Measurements from ENCODE around the gene E2F3. TPM values are rescaled to one million over a fixed set of nuclear protein-coding genes. Genes with fewer than 3 reads are reported as not detected.

E2F3 gene
- total and polyA plus RNA-seq, 2 donors = 3.0 to 8.6 TPM

GRCh38 chr6:20479526-20479925 is 77.8 kb downstream of the E2F3 start:
- H3K9me3 ChIP-seq (ENCODE audit: control insufficient read depth in 2 of 2, insufficient read depth in 1 of 2, low read length in 1 of 2) = no peaks in the 10 kb centered on the region
- 98% methylated on average over 9 of the region's 9 CpGs for WGBS
- no peaks in the 10 kb centered on the region for H3K4me1 ChIP-seq (ENCODE audit: control insufficient read depth in 2 of 2, insufficient read depth in 2 of 2, low read length in 2 of 2)
- H3K27ac ChIP-seq (ENCODE audit: low read depth in 1 of 2, low read length in 1 of 2) = no peak overlapping the region
- no peak for DNase-seq (ENCODE audit: low read depth in 6 of 9, low spot score in 9 of 9)
- H3K4me3 ChIP-seq (ENCODE audit: low read length in 2 of 2) = no peak overlapping the region
- peaks cover 15 to 22% of the 10 kb centered on the region in 2 donors for H3K36me3 ChIP-seq (ENCODE audit: control insufficient read depth in 2 of 2, insufficient read depth in 2 of 2, low read length in 1 of 2)
- no peaks in the 10 kb centered on the region for H3K27me3 ChIP-seq (ENCODE audit: control insufficient read depth in 2 of 2, insufficient read depth in 1 of 2, low read length in 1 of 2)

GRCh38 chr6:20481281-20481680 is 79.6 kb downstream of the E2F3 start:
- Histone ChIP-seq H3K27me3 (ENCODE audit: control insufficient read depth in 2 of 2, insufficient read depth in 1 of 2, low read length in 1 of 2) (no peaks in the 10 kb centered on the region), H3K27ac (ENCODE audit: low read depth in 1 of 2, low read length in 1 of 2) (no peak overlapping the region), H3K4me1 (ENCODE audit: control insufficient read depth in 2 of 2, insufficient read depth in 2 of 2, low read length in 2 of 2) (no peaks in the 10 kb centered on the region), H3K4me3 (ENCODE audit: low read length in 2 of 2) (no peak overlapping the region), H3K36me3 (ENCODE audit: control insufficient read depth in 2 of 2, insufficient read depth in 2 of 2, low read length in 1 of 2) (peaks cover 15 to 27% of the 10 kb centered on the region in 2 donors), H3K9me3 (ENCODE audit: control insufficient read depth in 2 of 2, insufficient read depth in 1 of 2, low read length in 1 of 2) (no peaks in the 10 kb centered on the region)
- no peak for DNase-seq (ENCODE audit: low read depth in 6 of 9, low spot score in 9 of 9)
- 89% methylated on average over 8 of the region's 8 CpGs for WGBS

DNA sequence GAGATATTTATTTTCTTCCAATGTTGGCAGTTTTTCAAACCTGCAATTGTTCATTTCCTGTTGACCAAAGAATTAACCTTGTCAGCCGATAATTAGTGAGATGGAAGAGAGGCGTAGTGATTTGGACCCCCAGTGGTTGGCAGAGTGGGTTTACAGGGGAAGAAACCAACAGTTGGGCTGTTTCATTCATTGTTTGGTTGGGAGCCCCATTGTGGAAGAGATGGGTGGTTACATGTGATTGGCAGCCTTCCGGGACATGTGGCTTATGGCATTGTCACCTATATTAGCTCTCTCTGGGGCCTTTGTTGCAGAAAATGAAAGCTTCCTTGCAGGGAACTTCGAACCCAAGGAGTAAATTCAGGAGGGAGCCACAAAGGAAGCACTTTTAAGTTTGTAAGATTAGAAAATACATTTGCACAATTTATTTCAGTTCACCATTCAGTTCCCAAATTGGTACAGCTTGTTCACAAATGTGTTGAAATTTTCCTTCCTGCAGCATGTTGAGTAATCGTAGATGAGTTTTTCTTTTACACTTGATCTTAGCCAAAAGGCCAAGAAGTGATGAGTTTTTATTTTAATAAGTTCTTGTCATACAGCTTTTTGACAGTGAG is 82.3 kb downstream of the E2F3 start:
- Histone ChIP-seq H3K4me1 (ENCODE audit: control insufficient read depth in 2 of 2, insufficient read depth in 2 of 2, low read length in 2 of 2) (no peaks in the 10 kb centered on the region), H3K9me3 (ENCODE audit: control insufficient read depth in 2 of 2, insufficient read depth in 1 of 2, low read length in 1 of 2) (no peaks in the 10 kb centered on the region), H3K36me3 (ENCODE audit: control insufficient read depth in 2 of 2, insufficient read depth in 2 of 2, low read length in 1 of 2) (peaks cover 15 to 37% of the 10 kb centered on the region in 2 donors), H3K4me3 (ENCODE audit: low read length in 2 of 2) (no peak overlapping the region), H3K27ac (ENCODE audit: low read depth in 1 of 2, low read length in 1 of 2) (no peak overlapping the region), H3K27me3 (ENCODE audit: control insufficient read depth in 2 of 2, insufficient read depth in 1 of 2, low read length in 1 of 2) (no peaks in the 10 kb centered on the region)
- DNase-seq (ENCODE audit: low read depth in 6 of 9, low spot score in 9 of 9) = no peak
- WGBS = 95% methylated on average over 5 of the region's 5 CpGs

DNA sequence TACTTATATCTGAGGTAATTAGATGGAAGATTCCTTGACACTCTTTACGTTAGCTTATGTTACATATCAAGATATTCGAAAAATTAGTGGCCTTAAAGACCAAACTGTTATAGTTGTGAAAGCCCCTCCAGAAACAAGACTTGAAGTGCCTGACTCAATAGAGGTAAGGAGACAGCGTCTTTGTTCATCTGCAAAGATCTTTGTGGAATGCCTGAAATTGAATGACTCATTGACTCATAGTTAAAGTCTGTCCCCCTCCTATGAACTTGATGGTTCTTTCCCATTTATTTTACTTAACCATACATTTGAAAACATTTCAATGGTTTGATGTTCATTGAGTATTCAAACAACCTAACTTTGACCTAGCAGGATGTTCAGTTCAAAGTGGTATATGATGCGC is 85.0 kb downstream of the E2F3 start:
- no peaks in the 10 kb centered on the region for H3K9me3 ChIP-seq (ENCODE audit: control insufficient read depth in 2 of 2, insufficient read depth in 1 of 2, low read length in 1 of 2)
- no peaks in the 10 kb centered on the region for H3K27me3 ChIP-seq (ENCODE audit: control insufficient read depth in 2 of 2, insufficient read depth in 1 of 2, low read length in 1 of 2)
- H3K27ac ChIP-seq (ENCODE audit: low read depth in 1 of 2, low read length in 1 of 2) = no peak overlapping the region
- H3K36me3 ChIP-seq (ENCODE audit: control insufficient read depth in 2 of 2, insufficient read depth in 2 of 2, low read length in 1 of 2) = peaks cover 13 to 52% of the 10 kb centered on the region in 2 donors
- 98% methylated on average over 4 of the region's 4 CpGs for WGBS
- no peak for DNase-seq (ENCODE audit: low read depth in 6 of 9, low spot score in 9 of 9)
- H3K4me3 ChIP-seq (ENCODE audit: low read length in 2 of 2) = no peak overlapping the region
- H3K4me1 ChIP-seq (ENCODE audit: control insufficient read depth in 2 of 2, insufficient read depth in 2 of 2, low read length in 2 of 2) = no peaks in the 10 kb centered on the region

- Histone ChIP-seq H3K4me1 (ENCODE audit: control insufficient read depth in 2 of 2, insufficient read depth in 2 of 2, low read length in 2 of 2) (no peaks in the 10 kb centered on the region), H3K9me3 (ENCODE audit: control insufficient read depth in 2 of 2, insufficient read depth in 1 of 2, low read length in 1 of 2) (no peaks in the 10 kb centered on the region), H3K36me3 (ENCODE audit: control insufficient read depth in 2 of 2, insufficient read depth in 2 of 2, low read length in 1 of 2) (peaks cover 12 to 45% of the 10 kb centered on the region in 2 donors), H3K27ac (ENCODE audit: low read depth in 1 of 2, low read length in 1 of 2) (no peak overlapping the region), H3K27me3 (ENCODE audit: control insufficient read depth in 2 of 2, insufficient read depth in 1 of 2, low read length in 1 of 2) (no peaks in the 10 kb centered on the region), H3K4me3 (ENCODE audit: low read length in 2 of 2) (no peak overlapping the region)
- 96% methylated on average over 6 of the region's 6 CpGs for WGBS
- no peak for DNase-seq (ENCODE audit: low read depth in 6 of 9, low spot score in 9 of 9)
Observed at GRCh38 chr6:20487669-20488375, 86.1 kb downstream of the E2F3 start.

GRCh38 chr6:20490591-20490990 is 88.9 kb downstream of the E2F3 start:
- Histone ChIP-seq H3K27me3 (ENCODE audit: control insufficient read depth in 2 of 2, insufficient read depth in 1 of 2, low read length in 1 of 2) (no peaks in the 10 kb centered on the region), H3K27ac (ENCODE audit: low read depth in 1 of 2, low read length in 1 of 2) (no peak overlapping the region), H3K9me3 (ENCODE audit: control insufficient read depth in 2 of 2, insufficient read depth in 1 of 2, low read length in 1 of 2) (no peaks in the 10 kb centered on the region), H3K36me3 (ENCODE audit: control insufficient read depth in 2 of 2, insufficient read depth in 2 of 2, low read length in 1 of 2) (peaks cover 12 to 35% of the 10 kb centered on the region in 2 donors), H3K4me3 (ENCODE audit: low read length in 2 of 2) (no peak overlapping the region), H3K4me1 (ENCODE audit: control insufficient read depth in 2 of 2, insufficient read depth in 2 of 2, low read length in 2 of 2) (no peaks in the 10 kb centered on the region)
- WGBS = 99% methylated on average over 6 of the region's 6 CpGs
- no peak for DNase-seq (ENCODE audit: low read depth in 6 of 9, low spot score in 9 of 9)

DNA sequence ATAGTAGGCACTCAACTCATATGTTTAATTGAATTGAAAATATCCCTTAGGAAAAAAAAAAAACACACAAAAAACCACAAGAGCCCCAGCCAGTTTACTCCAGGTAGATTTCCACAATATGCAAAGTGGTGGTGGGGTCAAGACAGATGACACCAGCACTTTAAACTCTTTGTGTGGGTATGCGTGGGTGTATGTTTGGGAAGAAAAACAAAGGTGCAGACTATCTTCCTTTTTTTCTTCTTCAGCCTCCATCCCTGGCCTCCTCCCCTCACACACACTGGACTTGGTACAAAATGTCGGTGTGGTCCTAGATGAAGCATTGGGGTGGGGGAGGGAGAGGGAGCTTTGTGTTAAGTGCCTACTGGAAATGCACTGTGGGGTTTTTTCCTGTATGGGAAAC is 90.4 kb downstream of the E2F3 start:
- no peaks in the 10 kb centered on the region for H3K27me3 ChIP-seq (ENCODE audit: control insufficient read depth in 2 of 2, insufficient read depth in 1 of 2, low read length in 1 of 2)
- H3K36me3 ChIP-seq (ENCODE audit: control insufficient read depth in 2 of 2, insufficient read depth in 2 of 2, low read length in 1 of 2) = peaks cover 12 to 30% of the 10 kb centered on the region in 2 donors
- no peaks in the 10 kb centered on the region for H3K4me1 ChIP-seq (ENCODE audit: control insufficient read depth in 2 of 2, insufficient read depth in 2 of 2, low read length in 2 of 2)
- H3K27ac ChIP-seq (ENCODE audit: low read depth in 1 of 2, low read length in 1 of 2) = no peak overlapping the region
- no peak for DNase-seq (ENCODE audit: low read depth in 6 of 9, low spot score in 9 of 9)
- no peaks in the 10 kb centered on the region for H3K9me3 ChIP-seq (ENCODE audit: control insufficient read depth in 2 of 2, insufficient read depth in 1 of 2, low read length in 1 of 2)
- H3K4me3 ChIP-seq (ENCODE audit: low read length in 2 of 2) = no peak overlapping the region
- 99% methylated on average over 2 of the region's 2 CpGs for WGBS

- 90% methylated on average over 8 of the region's 8 CpGs for WGBS
- H3K27ac ChIP-seq (ENCODE audit: low read depth in 1 of 2, low read length in 1 of 2) = no peak overlapping the region
Observed at GRCh38 chr6:20497216-20498040, 95.7 kb downstream of the E2F3 start.

DNA sequence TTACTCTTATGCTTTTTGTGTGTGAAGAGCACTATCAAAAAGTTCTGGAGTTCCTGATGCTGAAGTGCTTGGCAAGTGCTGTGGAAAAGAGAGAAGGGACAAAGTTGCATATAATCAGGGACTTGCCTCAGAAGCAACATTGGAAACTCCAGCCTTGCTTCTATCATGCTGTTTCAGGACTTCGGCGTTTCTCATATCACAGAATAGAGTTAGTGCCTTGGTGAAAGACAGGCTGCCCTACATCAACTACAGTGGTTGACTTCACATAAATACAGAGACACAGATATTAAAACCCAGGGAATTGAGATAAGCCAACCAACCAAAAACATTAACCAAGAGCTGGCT is 96.3 kb downstream of the E2F3 start:
- Histone ChIP-seq H3K27ac (ENCODE audit: low read depth in 1 of 2, low read length in 1 of 2) (no peak overlapping the region), H3K4me1 (ENCODE audit: control insufficient read depth in 2 of 2, insufficient read depth in 2 of 2, low read length in 2 of 2) (no peaks in the 10 kb centered on the region), H3K9me3 (ENCODE audit: control insufficient read depth in 2 of 2, insufficient read depth in 1 of 2, low read length in 1 of 2) (no peaks in the 10 kb centered on the region), H3K36me3 (ENCODE audit: control insufficient read depth in 2 of 2, insufficient read depth in 2 of 2, low read length in 1 of 2) (peaks cover 0 to 2% of the 10 kb centered on the region in 2 donors), H3K27me3 (ENCODE audit: control insufficient read depth in 2 of 2, insufficient read depth in 1 of 2, low read length in 1 of 2) (no peaks in the 10 kb centered on the region), H3K4me3 (ENCODE audit: low read length in 2 of 2) (no peak overlapping the region)
- DNase-seq (ENCODE audit: low read depth in 6 of 9, low spot score in 9 of 9) = no peak
- WGBS = 99% methylated on average over 2 of the region's 2 CpGs

More at GRCh38 chr6:20497216-20498040, 95.7 kb downstream of the E2F3 start:
- H3K9me3 ChIP-seq (ENCODE audit: control insufficient read depth in 2 of 2, insufficient read depth in 1 of 2, low read length in 1 of 2) = no peaks in the 10 kb centered on the region
- no peak overlapping the region for H3K4me3 ChIP-seq (ENCODE audit: low read length in 2 of 2)
- H3K36me3 ChIP-seq (ENCODE audit: control insufficient read depth in 2 of 2, insufficient read depth in 2 of 2, low read length in 1 of 2) = peaks cover 0 to 2% of the 10 kb centered on the region in 2 donors
- no peak for DNase-seq (ENCODE audit: low read depth in 6 of 9, low spot score in 9 of 9)
- no peaks in the 10 kb centered on the region for H3K27me3 ChIP-seq (ENCODE audit: control insufficient read depth in 2 of 2, insufficient read depth in 1 of 2, low read length in 1 of 2)
- no peaks in the 10 kb centered on the region for H3K4me1 ChIP-seq (ENCODE audit: control insufficient read depth in 2 of 2, insufficient read depth in 2 of 2, low read length in 2 of 2)

Data from thymus (tissue), 11 donors.